ENCODE results near the gene ZNF584.
"Not testable (repeated sequence)": the region's sequence is repeated elsewhere in the genome, so short reads cannot be mapped to it uniquely, and the experiment has no call there.

Gene ZNF584

GRCh38 chr19:58407658-58408151, 744 bp upstream of the ZNF584 start:
- no peak for DNase-seq

- DNase-seq: no peak
Observed at GRCh38 chr19:58409010-58409790, 751 bp downstream of the ZNF584 start.

DNA sequence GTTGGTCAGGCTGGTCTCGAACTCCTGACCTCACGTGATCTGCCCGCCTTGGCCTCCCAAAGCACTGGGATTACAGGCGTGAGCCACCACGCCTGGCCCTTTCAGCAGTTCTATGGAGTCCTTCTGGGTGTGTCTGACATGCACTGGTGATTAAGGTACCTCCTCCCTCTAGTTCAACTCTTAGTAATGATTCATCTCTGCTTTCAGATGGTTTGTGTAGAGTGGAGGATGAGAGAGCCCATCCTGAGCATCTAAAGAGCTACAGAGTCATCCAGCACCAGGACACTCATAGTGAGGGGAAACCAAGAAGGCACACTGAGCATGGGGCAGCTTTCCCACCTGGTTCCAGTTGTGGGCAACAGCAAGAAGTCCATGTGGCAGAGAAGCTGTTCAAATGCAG, 8.2 kb downstream of the ZNF584 start:
- no peak for DNase-seq

- DNase-seq: no peak
Observed at GRCh38 chr19:58417071-58417470, 8.6 kb downstream of the ZNF584 start.

- DNase-seq: no peak
Observed at GRCh38 chr19:58428617-58429016, 20.2 kb downstream of the ZNF584 start.

GRCh38 chr19:58429745-58430144, 21.3 kb downstream of the ZNF584 start:
- no peak for DNase-seq

DNA sequence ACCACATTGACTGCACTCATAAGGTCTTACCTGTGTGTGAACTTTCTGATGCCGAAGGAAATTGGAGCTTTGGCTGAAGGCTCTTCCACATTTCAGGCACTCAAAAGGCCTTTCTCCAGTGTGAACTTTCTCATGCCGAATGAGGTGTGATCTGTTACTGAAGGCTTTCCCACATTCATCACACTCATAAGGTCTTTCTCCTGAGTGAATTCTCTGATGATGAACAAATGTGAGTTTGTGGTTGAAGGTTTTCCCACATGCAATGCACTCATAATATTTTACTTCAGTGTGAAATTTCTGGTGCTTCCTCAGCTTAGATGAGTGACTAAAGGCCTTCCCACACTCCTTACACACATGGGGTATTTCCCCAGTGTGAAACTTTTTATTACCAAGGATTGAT, 25.8 kb downstream of the ZNF584 start:
- no peak for DNase-seq

- DNase-seq: peak; percentile 98 to 100
Observed at GRCh38 chr19:58439576-58440554, 31.4 kb downstream of the ZNF584 start, which contains the start of gene ZNF132. Gene ZNF132, minus strand, starts transcription at chr19:58440153. Its CDS starts 332 bp downstream, at chr19:58439821.

- no peak for DNase-seq
Observed at GRCh38 chr19:58440556-58440955, 32.1 kb downstream of the ZNF584 start.

DNA sequence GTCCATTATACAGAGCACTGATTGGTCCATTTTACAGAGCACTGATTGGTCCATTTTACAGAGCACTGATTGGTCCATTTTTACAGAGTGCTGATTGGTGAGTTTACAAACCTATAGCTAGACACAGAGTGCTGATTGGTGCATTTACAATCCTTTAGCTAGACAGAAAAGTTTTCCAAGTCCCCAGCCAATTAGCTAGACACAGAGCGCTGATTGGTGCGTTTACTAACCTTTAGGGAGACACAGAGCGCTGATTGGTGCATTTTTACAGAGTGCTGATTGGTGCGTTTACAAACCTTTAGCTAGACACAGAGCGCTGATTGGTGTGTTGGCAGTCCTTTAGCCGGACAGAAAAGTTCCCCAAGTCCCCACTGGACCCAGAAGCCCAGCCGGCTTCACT, 34.5 kb downstream of the ZNF584 start:
- not testable (repeated sequence) for DNase-seq

GRCh38 chr19:58448860-58449259, 40.4 kb downstream of the ZNF584 start:
- not testable (repeated sequence) for DNase-seq

DNA sequence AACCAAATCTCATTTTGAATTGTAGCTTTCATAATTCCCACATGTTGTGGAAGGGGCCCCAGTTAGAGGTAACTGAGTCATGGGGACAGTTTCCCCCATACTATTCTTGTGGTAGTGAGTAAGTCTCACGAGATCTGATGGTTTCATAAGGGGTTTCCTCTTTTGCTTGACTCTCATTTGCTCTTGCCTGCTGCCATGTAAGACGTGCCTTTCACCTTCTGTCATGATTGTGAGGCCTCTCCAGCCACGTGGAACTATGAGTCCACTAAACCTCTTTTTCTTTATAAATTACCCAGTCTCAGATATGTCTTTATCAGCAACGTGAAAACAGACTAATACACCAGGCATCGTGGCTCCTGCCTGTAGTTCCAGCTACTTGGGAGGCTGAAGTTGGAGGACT, 41.5 kb downstream of the ZNF584 start:
- not testable (repeated sequence) for DNase-seq

- peak in 1 of 2 donors; percentile 11 for DNase-seq
Observed at GRCh38 chr19:58450856-58451357, 42.5 kb downstream of the ZNF584 start.

DNA sequence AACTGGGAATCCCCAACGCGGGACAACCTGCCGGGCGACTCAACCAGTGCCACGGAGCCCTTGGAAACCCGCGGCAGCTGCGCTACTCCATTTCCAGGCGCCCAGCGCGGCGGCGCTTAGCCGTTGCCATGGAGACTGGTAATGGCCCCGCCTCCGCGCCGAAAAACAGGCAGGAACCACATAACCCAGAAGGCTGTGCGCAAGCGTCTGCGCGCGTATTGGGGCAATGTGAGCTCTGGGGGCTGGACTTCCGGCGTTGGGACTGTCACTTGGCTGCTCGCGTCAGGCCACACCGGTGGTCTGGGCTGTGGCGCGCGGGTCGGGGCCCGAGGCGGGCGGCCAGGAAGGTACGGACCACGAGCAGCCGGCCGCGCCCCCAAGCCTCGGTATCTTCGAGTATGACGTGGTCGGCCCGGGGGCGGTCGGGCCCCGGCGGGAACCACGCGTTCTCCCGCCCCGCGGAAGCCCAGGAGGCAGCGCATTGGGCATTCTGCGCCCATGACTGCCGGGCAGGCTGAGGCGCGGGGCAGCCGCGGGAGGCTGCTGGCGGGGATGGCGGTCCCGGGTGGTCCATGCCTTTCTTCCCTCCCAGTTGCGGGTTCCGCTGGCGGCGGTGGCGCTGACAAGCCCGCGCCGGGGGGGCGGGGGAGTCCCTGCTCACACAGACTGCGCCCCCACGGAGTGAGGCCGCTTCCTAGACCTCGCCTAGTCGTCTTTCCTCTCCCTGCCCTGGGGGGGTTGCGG, 43.1 kb downstream of the ZNF584 start, which contains the start of gene ZNF324B:
ZNF324B (plus strand) TSS at position 265 of the 744 bp plus-strand sequence. CDS start 2,080 bp downstream, outside the sequence.
- peak; percentile 95 to 97 for DNase-seq

DNA sequence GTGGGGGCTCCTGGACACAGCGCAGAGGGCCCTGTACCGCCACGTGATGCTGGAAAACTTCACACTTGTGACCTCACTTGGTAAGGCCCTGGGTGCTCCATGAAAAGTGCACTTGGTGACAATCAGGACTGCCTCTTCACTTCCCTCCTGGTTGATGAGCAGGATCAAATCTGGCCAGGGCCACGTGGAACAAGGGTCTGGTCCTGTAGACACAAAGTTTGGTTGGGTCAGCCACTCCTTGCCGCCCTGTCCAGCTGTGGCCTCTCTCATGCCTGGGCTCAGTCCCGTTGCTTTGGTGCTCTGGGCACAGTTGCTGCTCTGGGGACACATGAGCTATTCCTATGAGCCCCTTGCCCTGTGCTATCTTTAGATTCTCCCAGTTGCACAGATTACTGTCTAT, 45.3 kb downstream of the ZNF584 start:
- DNase-seq: no peak

GRCh38 chr19:58455306-58455705, 46.9 kb downstream of the ZNF584 start:
- no peak for DNase-seq

GRCh38 chr19:58456111-58456510, 47.7 kb downstream of the ZNF584 start:
- DNase-seq: no peak

DNA sequence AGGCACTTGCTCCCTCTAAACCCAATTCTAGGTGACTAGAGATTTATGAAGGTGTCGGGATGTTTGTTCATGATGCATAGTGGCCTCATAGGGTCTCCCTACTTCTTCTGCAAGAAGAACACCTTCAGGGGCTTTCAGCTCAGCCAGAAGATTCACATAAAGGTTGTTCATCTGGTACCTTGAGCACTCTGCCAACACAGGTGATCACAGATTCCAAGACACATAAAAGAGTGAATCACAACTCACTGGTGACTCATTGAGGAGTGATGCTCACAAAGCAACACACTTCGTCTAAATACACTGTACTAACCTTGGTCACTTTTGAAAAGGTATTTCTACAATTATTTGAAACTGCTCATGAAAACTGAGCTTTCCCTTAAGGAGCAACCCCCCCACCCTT, 51.6 kb downstream of the ZNF584 start:
- no peak for DNase-seq

GRCh38 chr19:58466089-58466759, 57.8 kb downstream of the ZNF584 start:
- no peak for DNase-seq

GRCh38 chr19:58466760-58467589, 58.5 kb downstream of the ZNF584 start, which contains the start of gene ZNF324:
Gene ZNF324, plus strand, starts transcription at chr19:58467080. Its CDS starts 2,106 bp downstream, at chr19:58469186.
- peak; percentile 96 to 98 for DNase-seq
